GM19193 (cell line): ENCODE results near the gene ABCC6.

Experiments
- POLR2A ChIP-seq: IDR thresholded peaks from 4 replicates; pipeline ENCODE4 v1.6.1; 2011; ENCODE audit not compliant: insufficient read depth, insufficient read length; ENCODE audit errors: extremely low read depth

Gene ABCC6

DNA sequence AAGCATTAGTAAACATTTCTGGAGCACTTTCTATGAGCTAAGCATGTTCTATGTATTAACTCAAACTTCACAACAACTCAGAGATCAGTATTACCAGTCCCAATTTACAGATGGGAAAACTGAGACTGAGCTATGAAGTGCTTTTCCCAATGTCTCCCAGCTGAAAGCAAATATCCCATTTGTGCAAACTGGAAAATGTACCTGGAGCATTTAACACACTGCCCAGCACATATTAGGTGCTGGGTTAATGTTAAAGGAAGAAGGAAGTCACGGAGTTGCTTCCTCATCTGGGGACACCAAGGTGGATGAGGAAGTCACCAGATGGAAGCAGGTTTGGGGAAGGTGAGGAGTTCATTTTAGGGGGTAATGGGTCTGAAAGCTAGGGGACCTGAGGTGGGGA lies 66.1 kb downstream of the ABCC6 start:
- no peak for TF ChIP-seq POLR2A

DNA sequence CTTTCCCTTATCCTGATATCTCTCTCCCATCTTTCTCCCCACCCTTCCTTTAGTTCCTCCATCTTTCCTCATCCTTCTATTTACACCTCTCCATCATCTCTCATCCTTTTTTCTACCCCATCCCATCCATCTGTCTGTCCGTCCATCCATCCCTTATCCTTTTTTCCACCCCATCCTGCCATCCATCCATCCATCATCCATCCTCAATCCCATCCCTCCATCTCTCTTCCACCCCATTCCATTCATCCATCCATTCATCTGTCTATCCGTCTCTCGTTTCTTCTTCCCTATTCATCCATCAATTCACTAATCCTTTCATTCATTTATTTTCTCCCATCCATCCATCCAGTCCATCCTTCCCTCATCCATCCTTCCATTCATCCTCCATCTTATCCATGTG lies 68.1 kb downstream of the ABCC6 start:
- TF ChIP-seq POLR2A = no peak

DNA sequence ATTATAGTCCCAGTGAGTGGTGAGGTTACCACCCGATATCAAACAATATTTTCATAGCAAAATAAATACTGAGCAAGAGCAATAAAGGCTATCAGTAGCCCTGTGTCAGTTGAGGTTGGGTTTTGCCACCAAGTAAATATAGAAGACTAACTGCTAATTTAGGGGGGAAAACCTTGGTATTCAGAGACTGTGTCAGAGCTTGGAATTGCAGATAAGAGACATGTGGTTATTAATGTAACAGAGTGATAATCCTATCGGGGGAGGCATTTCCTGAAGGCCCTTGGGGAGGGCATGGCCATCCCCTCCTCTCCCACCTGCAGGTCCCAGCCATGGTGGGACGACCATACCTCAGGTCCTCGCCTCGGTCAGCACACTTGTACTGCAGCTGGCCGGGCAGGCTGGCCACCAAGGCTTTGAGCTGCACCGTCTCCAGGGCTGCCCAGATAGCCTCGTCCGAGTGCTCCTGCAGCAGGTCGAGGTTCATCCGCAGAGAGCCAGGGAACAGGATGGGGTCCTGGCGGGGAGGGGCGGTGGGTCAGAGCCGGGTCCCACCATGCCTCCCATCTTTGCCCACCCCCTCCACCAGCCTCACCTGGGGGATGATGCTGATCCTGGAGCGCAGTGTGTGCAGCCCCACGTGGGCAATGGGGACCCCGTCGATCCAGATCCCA lies 68.9 kb downstream of the ABCC6 start:
- no peak for TF ChIP-seq POLR2A

DNA sequence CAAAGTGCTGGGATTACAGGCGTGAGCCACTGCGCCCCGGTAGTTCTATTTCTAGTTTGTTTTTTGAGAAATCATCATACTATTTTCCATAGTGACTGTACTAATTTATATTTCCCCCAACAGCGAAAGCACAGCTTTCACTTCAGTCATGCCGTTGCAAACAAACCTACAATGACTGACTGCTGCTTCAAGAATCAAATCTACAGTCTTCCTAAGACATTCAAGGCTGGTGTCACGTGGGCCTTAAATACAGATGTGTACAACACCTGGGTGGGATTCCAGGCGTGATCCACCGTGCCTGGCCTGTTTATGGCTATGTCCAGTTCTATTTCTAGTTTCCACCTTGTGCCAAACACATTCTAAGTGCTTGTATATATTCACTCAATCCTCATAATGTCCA lies 72.0 kb downstream of the ABCC6 start:
- no peak for TF ChIP-seq POLR2A

DNA sequence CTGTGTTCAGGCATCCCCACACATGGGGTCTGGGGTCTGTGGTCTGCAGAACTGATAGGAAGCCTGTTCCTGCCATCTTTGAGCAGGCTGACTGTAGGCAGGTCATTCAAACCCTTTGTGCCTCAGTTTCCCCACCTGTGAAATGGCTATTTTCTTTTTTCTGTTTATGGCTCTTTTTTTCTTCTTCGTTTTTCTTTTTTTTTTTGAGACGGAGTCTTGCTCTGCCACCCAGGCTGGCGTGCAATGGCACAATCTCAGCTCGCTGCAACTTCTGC lies 72.5 kb downstream of the ABCC6 start:
- no peak for TF ChIP-seq POLR2A

DNA sequence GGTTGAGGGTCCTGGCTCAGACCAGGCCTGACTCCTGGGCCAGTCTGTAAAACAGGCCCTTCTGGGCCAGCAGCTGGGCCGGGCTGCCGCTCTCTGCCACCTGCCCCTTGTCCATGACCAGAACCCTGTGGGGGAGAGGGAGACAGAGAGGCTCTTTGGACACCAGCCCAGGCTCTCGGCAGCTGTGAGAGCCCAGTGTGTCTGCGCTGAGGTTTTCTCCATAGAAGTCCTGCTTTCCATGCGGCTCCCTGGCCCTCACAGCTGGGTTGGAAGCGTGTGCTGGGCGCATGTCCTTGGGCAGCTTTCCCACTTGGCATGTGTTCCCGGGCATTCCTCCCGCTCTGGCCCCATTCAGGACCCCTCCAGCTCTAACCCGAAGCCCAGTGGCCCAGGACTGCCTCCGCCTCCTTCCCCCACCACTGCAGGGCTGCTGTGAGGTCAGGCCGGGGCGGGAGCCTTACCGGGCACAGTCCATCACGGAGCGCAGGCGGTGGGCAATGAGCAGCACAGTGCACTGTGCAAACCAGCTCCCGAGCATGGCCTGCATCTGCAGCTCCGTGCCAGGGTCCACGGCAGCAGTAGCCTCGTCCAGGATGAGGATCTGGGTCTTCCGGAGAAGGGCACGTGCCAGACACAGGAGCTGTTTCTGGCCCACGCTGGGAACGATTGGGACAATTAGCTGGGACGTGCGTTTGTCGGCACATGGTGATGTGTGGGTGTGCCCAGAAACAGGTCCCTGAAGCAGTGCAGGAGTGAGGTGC lies 73.0 kb downstream of the ABCC6 start:
- peak; percentile 20 for TF ChIP-seq POLR2A

DNA sequence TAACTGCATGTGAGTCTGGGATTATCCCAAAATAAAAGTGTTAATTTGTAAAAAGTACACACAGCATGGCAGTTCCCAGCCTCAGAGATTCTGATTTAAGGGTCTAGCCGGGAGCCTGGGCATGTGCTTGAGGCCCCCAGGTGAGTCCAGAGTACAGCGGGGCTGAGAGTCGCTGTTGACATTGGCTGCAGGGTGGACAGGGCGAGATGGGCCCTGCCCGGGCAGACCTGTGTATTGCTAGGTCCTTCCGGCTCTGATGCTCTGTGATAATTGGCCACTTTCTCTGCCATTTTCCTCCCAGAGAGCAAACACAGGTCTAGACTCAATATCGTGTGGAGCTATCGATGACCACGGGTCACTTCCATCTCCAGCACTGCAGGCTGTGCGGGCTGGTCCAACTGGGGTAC lies 73.6 kb downstream of the ABCC6 start:
- TF ChIP-seq POLR2A = no peak

DNA sequence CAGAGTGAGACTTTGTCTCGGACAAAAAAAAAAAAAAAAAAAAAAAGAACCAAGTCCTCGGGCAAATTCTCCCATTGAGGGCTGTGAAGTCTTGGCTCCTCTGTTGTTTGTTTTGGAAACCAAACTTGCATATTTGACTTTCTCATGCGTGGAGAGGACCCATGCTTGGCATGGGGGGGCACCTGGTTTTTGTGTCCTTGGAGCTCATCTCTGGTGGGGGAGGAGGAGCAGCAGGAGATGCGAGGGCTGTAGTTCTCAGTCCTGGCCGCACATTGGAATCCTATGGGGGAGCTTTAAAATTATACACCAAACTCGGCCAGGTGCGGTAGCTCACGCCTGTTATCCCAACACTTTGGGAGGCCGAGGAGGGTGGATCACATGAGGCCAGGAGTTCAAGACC lies 74.5 kb downstream of the ABCC6 start:
- TF ChIP-seq POLR2A = no peak

DNA sequence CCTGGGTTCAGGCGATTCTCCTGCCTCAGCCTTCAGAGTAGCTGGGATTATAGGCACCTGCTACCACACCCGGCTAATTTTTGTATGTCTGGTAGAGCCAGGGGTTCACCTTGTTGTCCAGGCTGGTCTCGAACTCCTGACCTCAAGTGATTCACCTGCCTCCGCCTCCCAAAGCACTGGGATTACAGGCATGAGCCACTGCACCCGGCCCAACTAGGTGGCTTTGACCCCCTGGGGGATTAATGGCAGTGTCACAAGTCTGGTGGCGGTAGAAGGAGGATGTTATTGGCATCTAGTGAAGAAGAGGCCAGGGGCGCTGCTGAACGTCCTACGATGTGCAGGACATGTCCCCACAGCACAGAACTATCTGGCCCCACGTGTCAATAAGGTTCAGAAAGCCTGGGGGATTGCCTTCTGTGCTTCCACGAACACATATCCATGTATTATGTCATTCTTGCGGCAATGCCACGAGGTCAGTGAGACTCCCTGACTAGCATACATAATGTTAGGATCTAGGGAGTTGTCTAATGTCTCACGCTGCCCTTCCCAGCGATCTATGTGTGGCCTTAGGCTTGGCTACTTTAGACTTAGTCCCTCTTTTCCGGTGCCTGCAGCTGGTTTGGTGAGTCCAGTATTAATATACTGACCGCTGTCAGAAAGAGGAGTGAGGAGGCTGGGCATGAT lies 75.8 kb downstream of the ABCC6 start:
- TF ChIP-seq POLR2A = no peak

DNA sequence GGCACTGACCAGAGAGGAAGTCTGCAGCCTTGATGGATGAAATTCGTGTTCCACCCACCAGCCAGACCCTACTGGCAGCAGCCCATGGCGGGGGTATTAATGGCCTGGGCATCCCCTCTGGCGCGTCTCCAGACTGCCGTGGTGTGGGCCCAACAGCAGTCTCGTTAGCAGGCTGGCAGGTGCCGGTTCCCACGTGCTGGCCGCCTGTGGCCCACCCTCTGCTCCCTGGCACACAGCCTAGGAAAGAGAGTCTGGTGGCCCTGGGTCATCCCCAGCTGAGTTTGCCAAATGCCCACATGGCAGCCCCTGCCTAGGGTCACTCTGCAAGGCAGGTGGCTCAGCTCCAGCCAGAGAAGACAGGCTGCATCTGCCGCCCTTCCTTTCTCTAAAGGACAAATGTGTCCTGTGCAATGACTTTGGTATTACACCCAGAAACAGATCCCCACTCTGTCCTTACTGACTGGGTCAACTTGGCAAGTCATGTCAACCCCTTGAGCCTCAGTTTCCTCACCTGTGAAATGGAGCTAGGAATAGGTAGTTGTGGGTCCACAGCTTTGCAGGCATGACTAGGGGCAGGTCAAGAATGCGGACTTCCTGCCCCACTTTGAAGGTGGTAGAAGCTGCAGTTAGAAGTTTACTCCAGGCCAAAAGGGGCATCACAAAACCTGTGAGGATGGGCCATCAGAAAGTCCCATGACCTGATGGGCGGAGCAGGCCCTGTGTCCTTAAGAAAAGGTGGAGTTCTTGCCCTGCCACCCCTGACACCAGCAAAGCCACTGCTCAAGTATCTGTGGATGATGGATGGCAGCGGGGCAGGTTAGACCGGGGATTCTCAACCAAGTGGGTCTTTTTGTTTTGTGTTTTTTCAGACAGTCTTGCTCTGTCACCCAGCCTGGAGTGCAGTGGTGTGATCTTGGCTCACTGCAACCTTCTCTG lies 76.6 kb downstream of the ABCC6 start:
- no peak for TF ChIP-seq POLR2A

DNA sequence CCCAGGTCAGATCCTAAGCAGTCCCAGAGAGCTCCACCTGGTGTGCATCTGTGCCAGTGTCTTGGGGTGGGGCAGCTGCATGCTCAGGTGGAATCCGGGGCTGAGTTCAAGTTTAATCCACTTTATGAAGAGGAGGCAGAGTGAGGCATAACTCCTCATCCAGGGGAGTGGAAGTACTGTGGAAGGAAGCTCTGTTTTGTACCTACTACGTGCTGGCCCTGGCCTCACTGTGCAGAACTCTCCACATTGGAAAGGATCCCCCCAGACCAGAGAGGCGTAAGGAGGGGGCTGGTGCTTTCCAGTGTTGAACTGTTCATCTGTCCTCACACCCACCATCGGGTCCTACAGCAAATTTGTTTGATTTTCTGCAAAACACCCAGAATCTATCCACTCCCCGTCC lies 78.0 kb downstream of the ABCC6 start:
- no peak for TF ChIP-seq POLR2A

DNA sequence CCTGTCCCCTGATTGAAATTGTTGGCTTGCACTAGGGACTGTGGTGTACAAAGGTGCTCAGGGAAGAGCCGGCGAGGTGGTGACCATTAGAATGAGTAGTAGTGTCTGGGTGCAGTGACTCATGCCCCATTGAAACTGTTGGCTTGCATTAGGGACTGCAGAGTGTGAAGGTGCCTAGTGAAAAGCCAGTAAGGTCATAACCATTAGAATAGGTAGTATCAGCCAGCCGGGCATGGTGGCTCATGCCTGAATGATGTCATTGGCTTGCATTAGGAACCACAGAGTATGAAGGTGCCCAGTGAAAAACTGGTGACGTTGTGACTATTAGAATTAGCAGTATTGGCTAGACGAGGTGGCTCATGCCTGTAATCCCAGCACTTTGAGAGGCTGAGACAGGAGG lies 78.9 kb downstream of the ABCC6 start:
- no peak for TF ChIP-seq POLR2A

DNA sequence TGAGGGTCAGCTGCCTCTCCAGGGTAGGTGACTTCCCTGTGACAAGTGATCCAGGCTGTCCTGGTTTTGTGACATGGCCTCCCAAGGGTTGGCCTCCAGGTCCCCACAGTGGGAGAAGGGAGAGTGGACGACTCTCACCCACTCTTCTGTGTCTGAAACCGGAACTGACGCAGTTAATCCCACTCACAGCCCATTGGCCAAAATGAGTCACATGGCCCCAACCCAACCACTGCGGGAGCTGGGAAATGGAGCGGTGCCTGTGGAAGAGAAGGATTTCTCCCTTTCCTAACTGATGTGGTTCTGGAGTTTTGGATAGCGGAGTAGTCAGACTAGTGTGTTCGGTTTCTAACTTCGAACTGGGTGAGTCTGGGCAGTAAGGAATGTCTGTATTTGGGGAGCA lies 79.4 kb downstream of the ABCC6 start:
- no peak for TF ChIP-seq POLR2A

DNA sequence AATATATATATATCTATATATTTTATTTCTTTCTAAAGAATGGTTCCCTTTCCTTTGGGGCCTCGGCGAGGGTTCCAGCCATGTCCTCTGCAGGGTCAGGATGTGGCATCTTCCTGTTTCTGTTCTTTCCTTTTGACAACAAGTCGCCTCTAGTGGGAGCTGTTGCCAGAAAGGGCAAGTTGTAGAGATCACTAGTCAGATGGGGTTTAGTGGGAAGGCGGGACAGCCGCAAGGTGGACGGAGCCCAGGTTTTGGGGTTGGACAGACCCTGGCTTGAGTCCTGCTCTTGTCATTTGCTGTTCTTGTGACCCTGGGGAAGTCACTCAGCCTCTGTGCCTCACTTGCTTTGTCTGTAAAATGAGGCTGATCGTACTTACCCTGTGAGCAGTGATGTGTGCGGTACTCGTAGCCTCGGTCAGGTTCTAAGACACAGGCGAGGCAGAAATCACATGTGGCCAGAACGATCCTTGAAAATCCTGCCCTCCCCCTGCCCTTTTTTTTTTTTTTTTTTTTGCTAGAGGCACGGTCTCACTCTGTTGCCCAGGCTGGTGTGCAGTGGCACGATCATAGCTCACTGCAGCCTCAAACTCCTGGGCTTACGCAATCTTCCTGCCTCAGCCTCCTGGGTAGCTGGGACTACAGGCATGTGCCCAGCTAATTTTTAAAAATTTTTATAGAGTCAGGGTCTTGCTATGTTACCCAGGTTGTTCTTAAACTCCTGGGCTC lies 80.1 kb downstream of the ABCC6 start:
- no peak for TF ChIP-seq POLR2A

DNA sequence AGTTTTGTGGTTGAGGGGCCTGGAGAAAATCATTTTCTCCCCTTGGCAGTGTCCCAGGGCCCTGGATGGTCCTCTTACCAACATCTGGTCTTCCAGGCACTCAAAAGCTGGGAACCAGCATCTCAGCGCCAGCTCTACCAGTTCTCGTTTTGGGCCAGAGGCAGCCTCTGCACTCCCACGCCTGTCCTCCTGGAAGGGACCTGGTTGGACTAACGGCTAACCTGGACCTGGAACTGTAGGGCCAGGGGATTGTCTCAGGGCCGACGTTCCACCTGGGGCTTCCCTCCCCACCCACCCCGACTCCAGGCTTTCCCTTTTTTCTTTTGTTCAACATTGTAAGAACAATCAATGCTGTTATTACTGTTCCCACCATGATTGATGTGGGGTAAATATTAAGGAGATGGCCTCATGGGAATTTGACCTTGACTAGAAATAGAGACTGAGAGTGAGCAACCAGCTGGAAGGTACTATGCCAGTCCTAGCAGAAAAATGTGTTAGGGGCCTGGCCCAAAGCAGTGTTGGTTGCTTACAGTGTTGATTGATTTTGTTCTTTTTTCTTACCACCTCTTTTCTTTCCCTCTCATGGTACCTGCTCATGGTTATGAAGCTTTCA lies 81.4 kb downstream of the ABCC6 start:
- no peak for TF ChIP-seq POLR2A

DNA sequence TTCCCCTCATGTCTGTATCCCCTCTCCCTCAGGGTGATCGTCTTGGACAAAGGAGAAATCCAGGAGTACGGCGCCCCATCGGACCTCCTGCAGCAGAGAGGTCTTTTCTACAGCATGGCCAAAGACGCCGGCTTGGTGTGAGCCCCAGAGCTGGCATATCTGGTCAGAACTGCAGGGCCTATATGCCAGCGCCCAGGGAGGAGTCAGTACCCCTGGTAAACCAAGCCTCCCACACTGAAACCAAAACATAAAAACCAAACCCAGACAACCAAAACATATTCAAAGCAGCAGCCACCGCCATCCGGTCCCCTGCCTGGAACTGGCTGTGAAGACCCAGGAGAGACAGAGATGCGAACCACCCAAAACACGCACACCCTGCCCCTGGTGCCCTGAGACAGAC lies 82.2 kb downstream of the ABCC6 start:
- TF ChIP-seq POLR2A = no peak
